Stimulated activated CD8-positive, alpha-beta memory T cell treated with anti-CD3 and anti-CD28 coated beads, Interleukin-7, amount 100 ng/mL, for 4 hours (primary cell): Measurements from ENCODE around the gene CYBA.

ENCODE experiments used
- DNase-seq, 2 donors: peaks; one replicate each; pipeline ENCODE4 v3.0.0-alpha.2; 2020; ENCODE audit warnings: low read depth in 2 of 2

CYBA gene

GRCh38 chr16:88650749-88651275, at the start of gene CYBA:
CYBA (minus strand) TSS chr16:88651053; CDS start chr16:88651013, 40 bp downstream.
- DNase-seq = peak; percentile 54 to 75

- no peak for DNase-seq
Measured at GRCh38 chr16:88700322-88700635, 49.4 kb upstream of the CYBA start.

GRCh38 chr16:88699180-88699579, 48.3 kb upstream of the CYBA start:
- DNase-seq = no peak

GRCh38 chr16:88698646-88699045, 47.8 kb upstream of the CYBA start:
- DNase-seq = no peak

- DNase-seq = no peak
Measured at GRCh38 chr16:88697831-88698615, 47.2 kb upstream of the CYBA start.

GRCh38 chr16:88697116-88697830, 46.4 kb upstream of the CYBA start:
- no peak for DNase-seq

GRCh38 chr16:88696441-88696840, 45.6 kb upstream of the CYBA start:
- no peak for DNase-seq

- DNase-seq = no peak
Measured at GRCh38 chr16:88695753-88696152, 44.9 kb upstream of the CYBA start.

GRCh38 chr16:88695218-88695617, 44.4 kb upstream of the CYBA start:
- DNase-seq = no peak

GRCh38 chr16:88694221-88695087, 43.6 kb upstream of the CYBA start:
- DNase-seq = no peak

GRCh38 chr16:88693420-88694177, 42.7 kb upstream of the CYBA start:
- DNase-seq = no peak

GRCh38 chr16:88692861-88693260, 42.0 kb upstream of the CYBA start:
- DNase-seq = no peak

- DNase-seq = no peak
Measured at GRCh38 chr16:88691924-88692560, 41.2 kb upstream of the CYBA start.

GRCh38 chr16:88691129-88691813, 40.4 kb upstream of the CYBA start:
- no peak for DNase-seq

GRCh38 chr16:88690341-88691128, 39.7 kb upstream of the CYBA start:
- DNase-seq = no peak

GRCh38 chr16:88688013-88688778, 37.3 kb upstream of the CYBA start:
- DNase-seq = no peak

- no peak for DNase-seq
Measured at GRCh38 chr16:88687676-88688012, 36.8 kb upstream of the CYBA start.

- no peak for DNase-seq
Measured at GRCh38 chr16:88687254-88687576, 36.4 kb upstream of the CYBA start.
